ENCODE results near the gene ADAMTS5.

DNA sequence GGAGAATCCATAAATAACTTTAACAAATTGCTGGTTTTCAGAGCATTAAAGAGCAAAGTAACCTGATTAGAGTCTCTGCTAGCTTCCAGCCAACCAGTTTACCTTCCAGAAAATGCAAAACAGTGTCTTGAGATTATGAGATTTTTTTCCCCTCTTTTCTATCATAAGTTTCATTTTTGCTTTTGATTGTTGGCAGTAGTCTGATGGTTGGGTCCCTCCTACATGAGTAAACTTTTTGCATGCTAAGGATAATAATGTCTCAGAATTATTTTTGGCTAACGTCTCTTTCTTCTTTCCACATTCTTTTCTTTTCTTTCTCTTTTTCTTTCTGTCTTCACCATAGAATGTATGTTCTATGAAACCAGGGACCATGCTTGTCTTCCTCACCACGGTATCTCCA, 6.3 kb upstream of the ADAMTS5 start:
- TF ChIP-seq, protein P1, sequence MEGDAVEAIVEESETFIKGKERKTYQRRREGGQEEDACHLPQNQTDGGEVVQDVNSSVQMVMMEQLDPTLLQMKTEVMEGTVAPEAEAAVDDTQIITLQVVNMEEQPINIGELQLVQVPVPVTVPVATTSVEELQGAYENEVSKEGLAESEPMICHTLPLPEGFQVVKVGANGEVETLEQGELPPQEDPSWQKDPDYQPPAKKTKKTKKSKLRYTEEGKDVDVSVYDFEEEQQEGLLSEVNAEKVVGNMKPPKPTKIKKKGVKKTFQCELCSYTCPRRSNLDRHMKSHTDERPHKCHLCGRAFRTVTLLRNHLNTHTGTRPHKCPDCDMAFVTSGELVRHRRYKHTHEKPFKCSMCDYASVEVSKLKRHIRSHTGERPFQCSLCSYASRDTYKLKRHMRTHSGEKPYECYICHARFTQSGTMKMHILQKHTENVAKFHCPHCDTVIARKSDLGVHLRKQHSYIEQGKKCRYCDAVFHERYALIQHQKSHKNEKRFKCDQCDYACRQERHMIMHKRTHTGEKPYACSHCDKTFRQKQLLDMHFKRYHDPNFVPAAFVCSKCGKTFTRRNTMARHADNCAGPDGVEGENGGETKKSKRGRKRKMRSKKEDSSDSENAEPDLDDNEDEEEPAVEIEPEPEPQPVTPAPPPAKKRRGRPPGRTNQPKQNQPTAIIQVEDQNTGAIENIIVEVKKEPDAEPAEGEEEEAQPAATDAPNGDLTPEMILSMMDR (IDR thresholded peaks at IDR 0.05): no peak
- TF ChIP-seq POLR2AphosphoS5 (IDR thresholded peaks at IDR 0.05; ENCODE audit: low read depth, low read length): no peak
- no peak for TF ChIP-seq SIN3A (IDR thresholded peaks at IDR 0.05; ENCODE audit: borderline replicate concordance, insufficient read depth, low read depth, low read length)
- TF ChIP-seq, protein P2, sequence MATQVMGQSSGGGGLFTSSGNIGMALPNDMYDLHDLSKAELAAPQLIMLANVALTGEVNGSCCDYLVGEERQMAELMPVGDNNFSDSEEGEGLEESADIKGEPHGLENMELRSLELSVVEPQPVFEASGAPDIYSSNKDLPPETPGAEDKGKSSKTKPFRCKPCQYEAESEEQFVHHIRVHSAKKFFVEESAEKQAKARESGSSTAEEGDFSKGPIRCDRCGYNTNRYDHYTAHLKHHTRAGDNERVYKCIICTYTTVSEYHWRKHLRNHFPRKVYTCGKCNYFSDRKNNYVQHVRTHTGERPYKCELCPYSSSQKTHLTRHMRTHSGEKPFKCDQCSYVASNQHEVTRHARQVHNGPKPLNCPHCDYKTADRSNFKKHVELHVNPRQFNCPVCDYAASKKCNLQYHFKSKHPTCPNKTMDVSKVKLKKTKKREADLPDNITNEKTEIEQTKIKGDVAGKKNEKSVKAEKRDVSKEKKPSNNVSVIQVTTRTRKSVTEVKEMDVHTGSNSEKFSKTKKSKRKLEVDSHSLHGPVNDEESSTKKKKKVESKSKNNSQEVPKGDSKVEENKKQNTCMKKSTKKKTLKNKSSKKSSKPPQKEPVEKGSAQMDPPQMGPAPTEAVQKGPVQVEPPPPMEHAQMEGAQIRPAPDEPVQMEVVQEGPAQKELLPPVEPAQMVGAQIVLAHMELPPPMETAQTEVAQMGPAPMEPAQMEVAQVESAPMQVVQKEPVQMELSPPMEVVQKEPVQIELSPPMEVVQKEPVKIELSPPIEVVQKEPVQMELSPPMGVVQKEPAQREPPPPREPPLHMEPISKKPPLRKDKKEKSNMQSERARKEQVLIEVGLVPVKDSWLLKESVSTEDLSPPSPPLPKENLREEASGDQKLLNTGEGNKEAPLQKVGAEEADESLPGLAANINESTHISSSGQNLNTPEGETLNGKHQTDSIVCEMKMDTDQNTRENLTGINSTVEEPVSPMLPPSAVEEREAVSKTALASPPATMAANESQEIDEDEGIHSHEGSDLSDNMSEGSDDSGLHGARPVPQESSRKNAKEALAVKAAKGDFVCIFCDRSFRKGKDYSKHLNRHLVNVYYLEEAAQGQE (IDR thresholded peaks at IDR 0.05; ENCODE audit: insufficient read depth in 1 of 2, low read depth in 2 of 2, low read length in 1 of 2): no peak
- no peak for TF ChIP-seq TCF7L2 (IDR thresholded peaks at IDR 0.05; ENCODE audit: low read depth, low read length)
